Measurements from ENCODE around the gene TTC4.

- TF ChIP-seq CTCF (IDR thresholded peaks at IDR 0.05) (no peak), POLR2AphosphoS5 (IDR thresholded peaks at IDR 0.05; ENCODE audit: low read depth, low read length) (no peak), REST (IDR thresholded peaks at IDR 0.05; ENCODE audit: insufficient read depth in 1 of 2, low read depth in 2 of 2, low read length in 1 of 2) (no peak), SIN3A (IDR thresholded peaks at IDR 0.05; ENCODE audit: borderline replicate concordance, insufficient read depth, low read depth, low read length) (no peak), TCF7L2 (IDR thresholded peaks at IDR 0.05; ENCODE audit: low read depth, low read length) (no peak)
Measured at GRCh38 chr1:54701996-54702395, 13.7 kb upstream of the TTC4 start.

Measured in Panc1 (cell line).